Mesenchymal stem cell (in vitro differentiated cells and primary cell): ENCODE data around the gene CFAP92.

Experiments
- DNase-seq: peaks from one replicate; pipeline ENCODE4 v3.0.0-alpha.2; 2013
- H2AFZ ChIP-seq: one replicate; pipeline ENCODE4 v1.6.1; 2013; ENCODE audit warnings: low read depth, mild to moderate bottlenecking, control low read depth, inconsistent platforms, low read length, moderate library complexity
- H2AK5ac ChIP-seq: 2 replicates; pipeline ENCODE4 v1.6.1; 2013; ENCODE audit warnings: low read length, moderate library complexity, mild to moderate bottlenecking, inconsistent platforms; ENCODE audit not compliant: severe bottlenecking
- H2BK120ac ChIP-seq: one replicate; pipeline ENCODE4 v1.6.1; 2013; ENCODE audit warnings: low read depth, mild to moderate bottlenecking, inconsistent platforms, low read length, moderate library complexity
- H2BK12ac ChIP-seq, 2 experiments: one replicate each; pipeline ENCODE4 v1.6.1; 2013; ENCODE audit warnings: inconsistent platforms in 2 of 2, low read length in 2 of 2, mild to moderate bottlenecking in 2 of 2, moderate library complexity in 2 of 2, control low read depth in 1 of 2
- H2BK15ac ChIP-seq: one replicate; pipeline ENCODE4 v1.6.1; 2013; ENCODE audit warnings: mild to moderate bottlenecking, low read depth, inconsistent platforms; ENCODE audit not compliant: poor library complexity, severe bottlenecking
- H2BK5ac ChIP-seq: 2 replicates; pipeline ENCODE4 v1.6.1; 2013; ENCODE audit warnings: low read depth, mild to moderate bottlenecking, low read length, control low read depth, inconsistent platforms; ENCODE audit not compliant: poor library complexity, severe bottlenecking
- H3K14ac ChIP-seq, 2 experiments: one replicate each; pipeline ENCODE4 v1.6.1; 2013; ENCODE audit warnings: inconsistent platforms in 2 of 2, low read length in 2 of 2, control low read depth in 1 of 2, mild to moderate bottlenecking in 1 of 2, moderate library complexity in 1 of 2
- H3K18ac ChIP-seq, 2 experiments: one replicate each; pipeline ENCODE4 v1.6.1; 2013; ENCODE audit warnings: inconsistent platforms in 2 of 2, low read length in 2 of 2, control low read depth in 1 of 2, low read depth in 1 of 2, mild to moderate bottlenecking in 1 of 2
- H3K23ac ChIP-seq, 2 experiments: one replicate each; pipeline ENCODE4 v1.6.1; 2013; ENCODE audit warnings: inconsistent platforms in 2 of 2, low read length in 2 of 2, mild to moderate bottlenecking in 2 of 2, moderate library complexity in 2 of 2, control low read depth in 1 of 2
- H3K27ac ChIP-seq: 2 replicates; pipeline ENCODE4 v1.5.1; 2013; ENCODE audit warnings: mild to moderate bottlenecking, moderate library complexity, low read length, control low read depth, inconsistent platforms; ENCODE audit not compliant: poor library complexity, severe bottlenecking
- H3K27me3 ChIP-seq, 2 experiments: 2 replicates each; pipeline versions ENCODE4 v1.6.1 to v1.7.0; 2013; ENCODE audit warnings: low read length in 2 of 2, mild to moderate bottlenecking in 2 of 2, moderate library complexity in 2 of 2, control low read depth in 1 of 2, inconsistent platforms in 1 of 2; ENCODE audit not compliant: control insufficient read depth in 1 of 2, insufficient read depth in 1 of 2
- H3K36me3 ChIP-seq, 2 experiments: 2 replicates each; pipeline versions ENCODE4 v1.6.1 to v1.7.0; 2013; ENCODE audit warnings: low read length in 2 of 2, control low read depth in 1 of 2, inconsistent platforms in 1 of 2, low read depth in 1 of 2, mild to moderate bottlenecking in 1 of 2; ENCODE audit not compliant: insufficient read depth in 2 of 2, control insufficient read depth in 1 of 2
- H3K4ac ChIP-seq, 2 experiments: one replicate each; pipeline ENCODE4 v1.6.1; 2013; ENCODE audit warnings: inconsistent platforms in 2 of 2, low read length in 2 of 2, mild to moderate bottlenecking in 2 of 2, moderate library complexity in 2 of 2, control low read depth in 1 of 2, low read depth in 1 of 2
- H3K4me1 ChIP-seq: 2 replicates; pipeline ENCODE4 v1.6.1; 2013; ENCODE audit warnings: low read depth, low read length, control low read depth; ENCODE audit not compliant: control insufficient read depth, insufficient read depth
- H3K4me2 ChIP-seq: 2 replicates; pipeline ENCODE4 v1.6.1; 2013; ENCODE audit warnings: low read length, mild to moderate bottlenecking, inconsistent platforms; ENCODE audit not compliant: poor library complexity, severe bottlenecking
- H3K4me3 ChIP-seq, 2 experiments: 2 replicates each; pipeline versions ENCODE4 v1.5.1 to v1.7.0; 2013; ENCODE audit warnings: low read length in 2 of 2, mild to moderate bottlenecking in 2 of 2, control low read depth in 1 of 2, low read depth in 1 of 2; ENCODE audit not compliant: insufficient read depth in 1 of 2
- H3K79me1 ChIP-seq: replicated peaks from 2 replicates; pipeline ENCODE4 v1.6.1; 2013; ENCODE audit warnings: mild to moderate bottlenecking, control low read depth, low read length, inconsistent platforms; ENCODE audit not compliant: poor library complexity, severe bottlenecking
- H3K9ac ChIP-seq: 2 replicates; pipeline ENCODE4 v1.7.0; 2013; ENCODE audit warnings: mild to moderate bottlenecking, low read length, moderate library complexity
- H3K9me3 ChIP-seq: 2 replicates; pipeline ENCODE4 v1.7.0; 2013; ENCODE audit warnings: mild to moderate bottlenecking, low read length; ENCODE audit not compliant: control insufficient read depth
- H4K8ac ChIP-seq: one replicate; pipeline ENCODE4 v1.6.1; 2013; ENCODE audit warnings: inconsistent platforms, mild to moderate bottlenecking, low read length, moderate library complexity
- H4K91ac ChIP-seq: one replicate; pipeline ENCODE4 v1.6.1; 2013; ENCODE audit warnings: mild to moderate bottlenecking, low read length, inconsistent platforms
- WGBS: methylation state at CpG from one replicate; pipeline ENCODE4 v1.1.7; 2013; ENCODE audit warnings: mixed read lengths; 5-methylcytosine and 5-hydroxymethylcytosine counted together

Gene CFAP92

DNA sequence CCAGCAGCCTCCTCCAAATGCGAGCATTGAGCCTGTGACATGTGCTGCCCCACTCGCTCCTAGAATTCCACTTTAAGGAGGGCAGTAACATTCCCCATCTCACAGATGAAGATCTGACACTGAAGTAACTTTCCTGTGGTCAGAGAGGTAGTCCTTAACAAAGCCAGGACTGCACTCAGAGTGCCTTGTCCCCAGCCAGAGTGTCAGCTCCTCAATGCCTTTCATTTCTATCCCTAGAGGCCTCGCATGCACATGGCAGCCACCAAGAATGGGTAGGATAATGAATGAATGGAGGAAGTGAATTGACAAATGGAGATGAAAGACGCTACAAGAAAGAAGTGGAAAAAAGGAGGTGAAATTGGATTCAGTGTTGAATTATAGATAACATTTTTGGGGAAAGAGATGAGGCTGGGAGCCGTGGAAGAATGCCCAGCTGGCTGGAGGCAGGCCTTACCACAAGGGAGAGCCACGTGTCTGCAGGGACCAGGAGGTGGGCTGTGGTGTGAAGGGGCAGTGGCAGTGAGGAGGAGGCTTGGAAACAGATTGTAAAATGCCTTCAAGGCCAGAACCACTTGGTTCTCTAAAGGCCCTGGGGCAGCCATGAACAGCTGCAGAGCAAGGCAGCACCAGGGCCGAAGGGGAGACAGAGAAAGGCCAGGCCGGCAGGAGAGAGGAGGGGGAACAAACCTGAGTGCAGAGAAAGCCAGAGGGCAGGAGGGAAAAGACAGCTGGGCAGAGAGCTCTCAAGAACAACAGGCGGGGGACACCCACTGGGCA is 10.4 kb downstream of the CFAP92 start:
- Histone ChIP-seq H3K79me1 (no peaks in the 10 kb centered on the region), H3K14ac (no peak overlapping the region), H3K4ac (peak overlapping the region in 1 of 2 experiments; percentile 13), H3K9ac (no peak overlapping the region), H2BK12ac (no peak overlapping the region), H3K23ac (no peak overlapping the region), H3K36me3 (no peaks in the 10 kb centered on the region), H2BK15ac (peak overlapping the region; percentile 12), H3K4me1 (no peaks in the 10 kb centered on the region), H3K18ac (no peak overlapping the region), H2BK5ac (no peak overlapping the region), H2BK120ac (no peak overlapping the region), H4K8ac (no peak overlapping the region), H3K4me2 (no peak overlapping the region), H2AK5ac (no peak overlapping the region), H3K4me3 (no peak overlapping the region), H3K9me3 (no peaks in the 10 kb centered on the region), H3K27me3 (peaks cover 10 to 42% of the 10 kb centered on the region in 2 experiments), H2AFZ (no peak overlapping the region), H3K27ac (no peak overlapping the region), H4K91ac (no peak overlapping the region)
- 75% methylated on average over 9 of the region's 9 CpGs for WGBS
- no peak for DNase-seq

DNA sequence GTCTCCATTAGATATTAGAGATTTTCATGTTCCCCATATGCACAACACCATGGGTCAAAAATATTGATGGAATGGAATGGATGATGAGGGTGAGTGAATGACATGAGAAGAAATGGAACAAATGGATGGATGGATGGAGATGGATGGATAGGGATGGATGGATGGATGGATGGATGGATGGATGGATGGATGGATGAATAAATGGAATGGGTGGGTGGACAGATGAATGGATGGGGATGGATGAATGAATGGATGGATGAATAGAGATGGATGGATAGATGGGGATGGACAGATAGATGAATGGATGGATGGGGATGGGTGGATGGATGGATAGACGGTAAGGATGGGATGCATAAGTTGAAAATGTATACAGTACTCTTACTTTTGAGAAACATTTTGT is 18.6 kb downstream of the CFAP92 start:
- H2BK120ac ChIP-seq = no peak overlapping the region
- H3K4ac ChIP-seq = no peak overlapping the region
- no CpG with 5 or more reads among the region's 1 CpG for WGBS
- no peak overlapping the region for H2BK12ac ChIP-seq
- H2BK5ac ChIP-seq = no peak overlapping the region
- no peak overlapping the region for H3K4me3 ChIP-seq
- no peak overlapping the region for H3K18ac ChIP-seq
- H4K8ac ChIP-seq = no peak overlapping the region
- no peak for DNase-seq
- H3K14ac ChIP-seq = no peak overlapping the region
- no peak overlapping the region for H2BK15ac ChIP-seq
- H3K27me3 ChIP-seq = peaks cover 13 to 22% of the 10 kb centered on the region in 2 experiments
- no peak overlapping the region for H3K9ac ChIP-seq
- H3K79me1 ChIP-seq = no peaks in the 10 kb centered on the region
- no peaks in the 10 kb centered on the region for H3K9me3 ChIP-seq
- H2AK5ac ChIP-seq = no peak overlapping the region
- H2AFZ ChIP-seq = no peak overlapping the region
- H4K91ac ChIP-seq = no peak overlapping the region
- H3K36me3 ChIP-seq = no peaks in the 10 kb centered on the region
- peaks cover 1% of the 10 kb centered on the region for H3K4me1 ChIP-seq
- H3K27ac ChIP-seq = no peak overlapping the region
- H3K4me2 ChIP-seq = no peak overlapping the region
- no peak overlapping the region for H3K23ac ChIP-seq

- DNase-seq = no peak
- Histone ChIP-seq H3K9me3 (no peaks in the 10 kb centered on the region), H2BK12ac (no peak overlapping the region), H3K23ac (no peak overlapping the region), H2BK5ac (no peak overlapping the region), H3K4me1 (peaks cover 1% of the 10 kb centered on the region), H2BK120ac (no peak overlapping the region), H3K79me1 (no peaks in the 10 kb centered on the region), H4K91ac (no peak overlapping the region), H3K4ac (no peak overlapping the region), H3K18ac (peak overlapping the region in 1 of 2 experiments; percentile 21), H4K8ac (no peak overlapping the region), H2AK5ac (no peak overlapping the region), H3K4me2 (no peak overlapping the region), H3K36me3 (no peaks in the 10 kb centered on the region), H3K27ac (no peak overlapping the region), H3K9ac (no peak overlapping the region), H2AFZ (no peak overlapping the region), H3K4me3 (no peak overlapping the region), H2BK15ac (no peak overlapping the region), H3K27me3 (peaks cover 17 to 26% of the 10 kb centered on the region in 2 experiments), H3K14ac (no peak overlapping the region)
- 95% methylated on average over 4 of the region's 5 CpGs for WGBS
Measured at GRCh38 chr3:128973988-128974564, 19.8 kb downstream of the CFAP92 start.

DNA sequence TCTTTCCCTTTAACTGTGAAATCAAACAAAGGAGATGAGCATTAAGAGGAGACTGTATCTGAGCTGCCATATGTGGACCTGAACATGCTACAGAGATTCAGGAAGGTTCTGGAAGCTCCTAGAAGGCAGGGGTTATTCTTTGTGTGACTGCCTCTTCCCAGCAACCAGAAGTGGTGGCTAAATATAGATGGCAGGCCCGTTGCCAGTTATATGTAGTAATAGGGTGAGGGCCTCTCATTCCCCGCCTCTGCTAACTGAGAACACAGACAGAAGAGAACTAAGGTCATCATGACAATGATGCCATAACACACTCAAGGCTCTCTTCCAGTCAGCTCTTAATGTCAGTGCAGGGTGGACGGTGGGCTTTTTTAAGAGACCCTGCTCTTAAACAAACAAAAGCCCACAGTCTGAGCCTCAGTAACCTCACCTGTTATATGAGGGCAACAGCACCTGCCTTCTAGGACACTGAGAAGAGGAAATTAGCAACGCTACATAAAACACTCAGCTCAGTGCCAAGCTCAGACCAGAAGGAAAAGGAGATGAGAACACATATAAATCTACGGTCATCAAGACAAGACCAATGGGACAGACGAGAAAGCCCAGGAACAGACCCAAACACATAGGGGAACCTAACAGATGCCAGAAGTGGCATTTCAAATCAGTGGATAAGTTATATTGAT is 22.3 kb downstream of the CFAP92 start:
- Histone ChIP-seq H3K14ac (no peak overlapping the region), H3K9ac (peak overlapping the region; percentile 56), H3K23ac (no peak overlapping the region), H4K8ac (no peak overlapping the region), H3K27me3 (peaks cover 16 to 28% of the 10 kb centered on the region in 2 experiments), H2BK12ac (peak overlapping the region in 1 of 2 experiments; percentile 69), H3K4ac (no peak overlapping the region), H3K79me1 (no peaks in the 10 kb centered on the region), H2BK120ac (no peak overlapping the region), H4K91ac (no peak overlapping the region), H2BK5ac (no peak overlapping the region), H2AFZ (no peak overlapping the region), H3K4me3 (no peak overlapping the region), H2AK5ac (no peak overlapping the region), H3K18ac (peak overlapping the region in 1 of 2 experiments; percentile 95), H3K9me3 (no peaks in the 10 kb centered on the region), H3K4me2 (no peak overlapping the region), H3K4me1 (peaks cover 1% of the 10 kb centered on the region), H3K36me3 (no peaks in the 10 kb centered on the region), H3K27ac (no peak overlapping the region), H2BK15ac (no peak overlapping the region)
- WGBS = 91% methylated on average over 5 of the region's 6 CpGs
- peak; percentile 85 for DNase-seq
